H1 (cell line): ENCODE results near the gene TMEM126B. TPM values are rescaled to one million over a fixed set of nuclear protein-coding genes. Genes with fewer than 3 reads are reported as not detected.

ENCODE experiments used
- CTCF ChIA-PET: fragments of 300-600 bp; sonication (Branson Sonifier 250); formaldehyde crosslinking; loops from one replicate; lab custom pipeline; 2021; ENCODE audit not compliant: partially characterized antibody; lab: Charles Lee
- POLR2A ChIA-PET: fragments of 300-600 bp; sonication (Branson Sonifier 250); formaldehyde crosslinking; loops from one replicate; lab custom pipeline; 2021; ENCODE audit warnings: inconsistent platforms; ENCODE audit not compliant: partially characterized antibody; lab: Charles Lee
- DNase-seq, 2 experiments: peaks; one replicate each; pipeline versions ENCODE4 v3.0.0 to v3.0.0-alpha.2; 2010 to 2022; ENCODE audit warnings: low spot score in 2 of 2, low read depth in 1 of 2, mixed read lengths in 1 of 2
- FAIRE-seq: peaks from 2 replicates; lab custom pipeline; 2011; peaks lifted over from hg19 to GRCh38; lab: Jason Lieb, UNC
- H2AFZ ChIP-seq: 2 replicates; pipeline ENCODE4 v1.8.1; 2012; ENCODE audit warnings: low read length, inconsistent platforms
- H2AK5ac ChIP-seq: 2 replicates; pipeline ENCODE4 v1.6.1; 2013; ENCODE audit warnings: low read depth, low read length
- H2BK120ac ChIP-seq: replicated peaks from 2 replicates; pipeline ENCODE3; 2013; ENCODE audit warnings: low read depth, low read length, inconsistent platforms
- H2BK12ac ChIP-seq: 2 replicates; pipeline ENCODE4 v1.6.1; 2013; ENCODE audit warnings: low read depth, low read length
- H2BK15ac ChIP-seq: 2 replicates; pipeline ENCODE4 v1.6.1; 2013; ENCODE audit warnings: low read length
- H2BK20ac ChIP-seq: 2 replicates; pipeline ENCODE4 v1.6.1; 2013; ENCODE audit warnings: low read length
- H2BK5ac ChIP-seq: 2 replicates; pipeline ENCODE4 v1.6.1; 2013; ENCODE audit warnings: low read depth, low read length
- H3K14ac ChIP-seq: 2 replicates; pipeline ENCODE4 v1.6.1; 2013; ENCODE audit warnings: inconsistent platforms; ENCODE audit not compliant: insufficient read length
- H3K18ac ChIP-seq: 2 replicates; pipeline ENCODE4 v1.6.1; 2013; ENCODE audit warnings: low read length; ENCODE audit errors: extremely low read depth
- H3K23ac ChIP-seq: 2 replicates; pipeline ENCODE4 v1.6.1; 2013; ENCODE audit warnings: inconsistent platforms; ENCODE audit not compliant: insufficient read length
- H3K23me2 ChIP-seq: 2 replicates; pipeline ENCODE4 v1.6.1; 2013; ENCODE audit warnings: low read depth, low read length
- H3K27ac ChIP-seq: 2 replicates; pipeline ENCODE4 v1.6.1; 2011; ENCODE audit warnings: low read depth, low read length, inconsistent platforms
- H3K27me3 ChIP-seq, 4 experiments: replicated peaks in 1 of 4; 1 replicate in 1 of 4; 2 replicates in 3 of 4; pipeline versions ENCODE4 v1.6.1 to v1.8.1; 2011 to 2013; ENCODE audit warnings: low read length in 3 of 4, mild to moderate bottlenecking in 3 of 4, inconsistent platforms in 2 of 4, mixed read lengths in 2 of 4, moderate library complexity in 1 of 4; ENCODE audit not compliant: control insufficient read depth in 3 of 4, insufficient read depth in 3 of 4; ENCODE audit errors: extremely low read depth in 1 of 4
- H3K36me3 ChIP-seq, 4 experiments: 2 replicates each; pipeline versions ENCODE4 v1.6.1 to v1.8.1; 2011 to 2013; ENCODE audit warnings: mild to moderate bottlenecking in 4 of 4, low read length in 3 of 4, moderate library complexity in 2 of 4, control low read depth in 1 of 4, inconsistent platforms in 1 of 4; ENCODE audit not compliant: insufficient read depth in 4 of 4, control insufficient read depth in 2 of 4
- H3K4ac ChIP-seq: replicated peaks from 2 replicates; pipeline ENCODE3; 2013; ENCODE audit warnings: low read length, low read depth, mixed read lengths, inconsistent platforms; ENCODE audit not compliant: insufficient read length
- H3K4me1 ChIP-seq, 4 experiments: replicated peaks in 1 of 4; 1 replicate in 1 of 4; 2 replicates in 3 of 4; pipeline versions ENCODE4 v1.6.1 to v1.8.1; 2011 to 2013; ENCODE audit warnings: low read length in 3 of 4, inconsistent platforms in 2 of 4, mixed read lengths in 1 of 4; ENCODE audit not compliant: insufficient read depth in 4 of 4, control insufficient read depth in 3 of 4
- H3K4me2 ChIP-seq, 2 experiments: 2 replicates each; pipeline versions ENCODE4 v1.6.1 to v1.8.1; 2011 to 2013; ENCODE audit warnings: low read depth in 2 of 2, low read length in 2 of 2, control low read depth in 1 of 2, inconsistent platforms in 1 of 2, mild to moderate bottlenecking in 1 of 2; ENCODE audit not compliant: insufficient read depth in 1 of 2
- H3K4me3 ChIP-seq, 4 experiments: fragments of 200-600, 300-600 bp in 1 of 4; sonication (generic), shearing (Covaris generic), sonication (Bioruptor Twin) in 1 of 4; 2 replicates each; pipeline versions ENCODE4 v1.5.1 to v1.8.1; 2011 to 2016; ENCODE audit warnings: low read length in 4 of 4, low read depth in 3 of 4, control low read depth in 2 of 4, inconsistent platforms in 2 of 4, mild to moderate bottlenecking in 2 of 4, mixed read lengths in 1 of 4, moderate library complexity in 1 of 4; ENCODE audit not compliant: insufficient read depth in 2 of 4; ENCODE audit errors: extremely low read depth in 1 of 4
- H3K56ac ChIP-seq: replicated peaks from 2 replicates; pipeline ENCODE3; 2013; ENCODE audit warnings: low read depth, mild to moderate bottlenecking, mixed read lengths, low read length, inconsistent platforms; ENCODE audit not compliant: insufficient read length
- H3K79me1 ChIP-seq: 2 replicates; pipeline ENCODE4 v1.6.1; 2013; ENCODE audit warnings: low read depth, low read length, control low read depth
- H3K79me2 ChIP-seq, 2 experiments: 2 replicates each; pipeline versions ENCODE4 v1.6.1 to v1.8.1; 2012 to 2013; ENCODE audit warnings: low read length in 2 of 2, mild to moderate bottlenecking in 2 of 2, inconsistent platforms in 1 of 2; ENCODE audit not compliant: insufficient read depth in 2 of 2, control insufficient read depth in 1 of 2
- H3K9ac ChIP-seq, 4 experiments: replicated peaks in 1 of 4; 1 replicate in 1 of 4; 2 replicates in 3 of 4; pipeline versions ENCODE4 v1.6.1 to v1.8.1; 2011 to 2013; ENCODE audit warnings: low read depth in 3 of 4, low read length in 3 of 4, control low read depth in 2 of 4, mild to moderate bottlenecking in 2 of 4, moderate library complexity in 2 of 4, inconsistent platforms in 1 of 4; ENCODE audit errors: extremely low read depth in 1 of 4
- H3K9me3 ChIP-seq, 2 experiments: 2 replicates each; pipeline versions ENCODE4 v1.6.1 to v1.8.1; 2012 to 2013; ENCODE audit warnings: mild to moderate bottlenecking in 2 of 2, moderate library complexity in 2 of 2, control low read depth in 1 of 2, inconsistent platforms in 1 of 2, low read depth in 1 of 2, low read length in 1 of 2, mixed read lengths in 1 of 2; ENCODE audit not compliant: insufficient read depth in 2 of 2
- H4K20me1 ChIP-seq, 2 experiments: replicated peaks in 1 of 2; 2 replicates each; pipeline versions ENCODE3 to v1.8.1; 2011 to 2013; ENCODE audit warnings: inconsistent platforms in 2 of 2, low read length in 2 of 2, mild to moderate bottlenecking in 1 of 2; ENCODE audit not compliant: insufficient read depth in 2 of 2, control insufficient read depth in 1 of 2
- H4K5ac ChIP-seq: 2 replicates; pipeline ENCODE4 v1.6.1; 2013; ENCODE audit warnings: low read length, low read depth, mixed read lengths, inconsistent platforms; ENCODE audit not compliant: insufficient read length
- H4K8ac ChIP-seq: 2 replicates; pipeline ENCODE4 v1.8.0; 2013; ENCODE audit warnings: mild to moderate bottlenecking, moderate library complexity, low read length, inconsistent platforms; ENCODE audit not compliant: insufficient read depth; ENCODE audit errors: extremely low read depth
- H4K91ac ChIP-seq: replicated peaks from 2 replicates; pipeline ENCODE3; 2013; ENCODE audit warnings: low read length, mixed read lengths, inconsistent platforms; ENCODE audit not compliant: insufficient read length
- BACH1 ChIP-seq: IDR thresholded peaks from 2 replicates; pipeline ENCODE4 v1.6.1; 2012; ENCODE audit warnings: low read length, improper control_type of control experiment
- EZH2 ChIP-seq: fragments of 200-600 bp; sonication (generic); IDR thresholded peaks from 2 replicates; pipeline ENCODE4 v1.7.1; 2012; ENCODE audit warnings: low read depth, mild to moderate bottlenecking, moderate library complexity, low read length, inconsistent platforms; ENCODE audit not compliant: severe bottlenecking
- GABPA ChIP-seq: IDR thresholded peaks from 2 replicates; pipeline ENCODE4 v1.6.1; 2011; ENCODE audit warnings: mild to moderate bottlenecking, low read length, moderate library complexity, borderline replicate concordance; ENCODE audit not compliant: insufficient read depth
- JUN ChIP-seq: IDR thresholded peaks from 2 replicates; pipeline ENCODE4 v1.6.1; 2011; ENCODE audit warnings: low read depth, mild to moderate bottlenecking, improper control_type of control experiment, low read length
- KDM5A ChIP-seq: fragments of 200-600 bp; IDR thresholded peaks from 2 replicates; pipeline ENCODE4 v1.7.1; 2012; ENCODE audit warnings: mild to moderate bottlenecking, low read length, inconsistent platforms, mixed read lengths
- SIRT6 ChIP-seq: IDR thresholded peaks from one replicate; pipeline ENCODE4 v1.7.1; 2012; ENCODE audit warnings: low read length, inconsistent platforms
- SIX5 ChIP-seq: IDR thresholded peaks from 2 replicates; pipeline ENCODE4 v1.6.1; 2011; ENCODE audit warnings: mild to moderate bottlenecking, low read depth, low read length
- SP1 ChIP-seq: IDR thresholded peaks from 2 replicates; pipeline ENCODE4 v1.6.1; 2011; ENCODE audit warnings: low read depth, low read length
- TBP ChIP-seq: IDR thresholded peaks from 2 replicates; pipeline ENCODE4 v1.6.1; 2011; ENCODE audit warnings: low read depth, low read length, improper control_type of control experiment
- TCF12 ChIP-seq: IDR thresholded peaks from 2 replicates; pipeline ENCODE4 v1.6.1; 2011; ENCODE audit warnings: low read depth, mild to moderate bottlenecking, low read length
- WGBS, 2 experiments: shearing (Covaris generic) in 1 of 2; methylation state at CpG; one replicate each; pipeline versions ENCODE4 v1.1.6 to v1.1.7; 2013 to 2015; ENCODE audit warnings: low lambda C conversion rate in 2 of 2, mixed read lengths in 2 of 2, inconsistent platforms in 1 of 2, low coverage in 1 of 2, missing lambda C conversion rate in 1 of 2; ENCODE audit not compliant: insufficient replicate concordance in 2 of 2, insufficient coverage in 1 of 2, insufficient read length in 1 of 2; ENCODE audit errors: extremely low coverage in 1 of 2, missing lambda C conversion rate in 1 of 2; 5-methylcytosine and 5-hydroxymethylcytosine counted together
- polyA plus RNA-seq, 7 experiments: library from polyadenylated mRNA; depleted of rRNA in 3 of 7; stranded (reverse) in 5 of 7; unstranded in 2 of 7; fragments of >200 nt in 5 of 7; fragments of 200-250 nt in 2 of 7; gene quantifications; 1 replicate in 5 of 7; 2 replicates in 1 of 7; 4 replicates in 1 of 7; pipeline versions ENCODE4 v1.2.1 to v1.2.3, GENCODE V29; 2011 to 2013; ENCODE audit warnings: missing spikeins in 2 of 7, mixed read lengths in 2 of 7
- total RNA-seq: library from RNA; stranded (reverse); fragmentation: NEBNext Ultra II Directional; extraction: Animal tissue kit (Norgen Biotek cat#: 25700); gene quantifications from 2 replicates; pipeline ENCODE4 v1.2.1, GENCODE V29; 2021

TMEM126B gene
- total and polyA plus RNA-seq, 2 of the 8 experiments (the other 6 are each of a cell fraction or from before 2014, with no cell fraction given): 85.6 to 101 TPM

DNA sequence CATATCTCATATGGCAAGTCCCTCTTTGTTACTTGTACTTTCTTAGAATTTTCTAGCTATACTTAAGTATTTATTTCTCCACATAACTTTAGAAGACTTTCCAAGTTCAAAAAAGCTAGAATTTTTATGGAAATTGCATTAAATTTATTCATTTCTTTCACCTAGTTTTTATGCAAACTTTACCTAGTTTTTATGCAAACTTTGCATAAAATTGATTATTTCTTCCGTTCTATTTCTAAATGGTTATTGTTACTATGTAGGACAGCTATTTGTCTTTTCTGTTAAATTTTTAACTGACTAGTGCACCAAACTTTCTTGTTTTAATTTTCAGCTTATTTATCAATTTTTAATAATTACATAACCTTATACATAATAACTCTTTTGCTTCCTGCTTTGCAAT lies 39.8 kb downstream of the TMEM126B start:
- no peak overlapping the region for H2AFZ ChIP-seq
- H3K23me2 ChIP-seq: peaks cover under 1% of the 10 kb centered on the region; the same call in 1 of the 2 replicates
- no peak overlapping the region for H2BK120ac ChIP-seq
- FAIRE-seq: no peak
- no peaks in the 10 kb centered on the region; a peak in 1 of 8 replicates for H3K36me3 ChIP-seq
- H2BK20ac ChIP-seq: no peak overlapping the region
- no peak overlapping the region for H3K14ac ChIP-seq
- no peak overlapping the region for H3K4me3 ChIP-seq
- no peak overlapping the region for H3K4me2 ChIP-seq
- no peak overlapping the region for H3K9ac ChIP-seq
- no peak overlapping the region for H3K23ac ChIP-seq
- H3K56ac ChIP-seq: no peak overlapping the region
- H4K5ac ChIP-seq: no peak overlapping the region
- no peak overlapping the region for H2BK15ac ChIP-seq
- H2AK5ac ChIP-seq: no peak overlapping the region
- no peak for TF ChIP-seq BACH1
- no peak for TF ChIP-seq SIX5
- no peak for TF ChIP-seq SP1
- TF ChIP-seq EZH2: no peak
- no peak for TF ChIP-seq KDM5A
- TF ChIP-seq GABPA: no peak
- no peak for TF ChIP-seq TCF12
- TF ChIP-seq TBP: no peak
- TF ChIP-seq SIRT6: no peak
- no peak for TF ChIP-seq JUN
- TF ChIP-seq, all 59 proteins: peak for 0
- Histone ChIP-seq H3K27me3 (peaks cover 0 to 6% (median 2%) of the 10 kb centered on the region in 4 experiments; a peak in 3 of 7 replicates), H3K4me1 (peaks cover 0 to 2% (median 0%) of the 10 kb centered on the region in 4 experiments; a peak in 2 of 7 replicates), H3K18ac (no peak overlapping the region), H3K4ac (no peak overlapping the region), H3K79me2 (peaks cover 9 to 17% of the 10 kb centered on the region in 2 experiments), H4K20me1 (peaks cover 7 to 8% of the 10 kb centered on the region in 2 experiments), H2BK12ac (no peak overlapping the region), H4K8ac (no peak overlapping the region), H3K79me1 (no peaks in the 10 kb centered on the region), H2BK5ac (no peak overlapping the region), H3K27ac (no peak overlapping the region), H4K91ac (no peak overlapping the region), H3K9me3 (peaks cover 7 to 8% of the 10 kb centered on the region in 2 experiments; a peak in 2 of 4 replicates)
- CTCF ChIA-PET: interaction anchor here (0.6 to 1.1 kb wide), 3 partner anchors 10 to 48 kb away, joined by 3 read pairs; no protein-coding TSS in a partner anchor
- DNase-seq: no peak
- POLR2A ChIA-PET: interaction anchor here (0.8 to 1.0 kb wide), 2 partner anchors 13 to 51 kb away, joined by 3 to 5 read pairs; no protein-coding TSS in a partner anchor
- 100% methylated on average over 1 of the region's 1 CpG; no CpG with 5 or more reads in 1 of the 2 experiments for WGBS, 2 experiments
